B cell (primary cell): ENCODE results near the gene PDE11A.

Experiments
- EZH2 ChIP-seq: IDR thresholded peaks from 2 replicates; pipeline ENCODE4 v1.6.1; 2012; ENCODE audit warnings: borderline replicate concordance, low read depth, mild to moderate bottlenecking, moderate library complexity, low read length; ENCODE audit not compliant: insufficient read depth, poor library complexity, severe bottlenecking
- TF ChIP-seq, protein P1 (sequence below): fragments of 200-600 bp; IDR thresholded peaks from one replicate; pipeline ENCODE4 v1.8.0; 2022; ENCODE audit warnings: antibody characterized with exemption, mild to moderate bottlenecking

DNA sequence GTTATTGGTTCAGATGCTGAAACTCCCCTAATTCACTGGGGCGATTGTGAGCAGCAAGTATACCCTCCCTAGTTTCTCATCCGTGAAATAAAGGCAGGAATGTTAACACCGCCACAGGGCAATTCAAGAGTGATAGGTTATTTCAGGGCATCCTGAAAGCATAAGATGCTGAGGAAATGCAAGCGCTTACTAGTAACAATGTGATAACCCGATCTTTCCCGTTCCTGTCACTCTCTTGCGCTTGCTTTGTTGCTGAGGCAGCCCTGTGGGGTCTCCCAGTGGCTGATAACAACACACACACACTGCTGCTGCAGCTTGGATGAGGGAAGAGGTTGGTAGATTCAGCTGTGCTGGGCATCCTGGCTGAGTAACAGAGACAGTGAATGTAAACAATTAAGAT, 420.7 kb downstream of the PDE11A start:
- TF ChIP-seq, protein P1, sequence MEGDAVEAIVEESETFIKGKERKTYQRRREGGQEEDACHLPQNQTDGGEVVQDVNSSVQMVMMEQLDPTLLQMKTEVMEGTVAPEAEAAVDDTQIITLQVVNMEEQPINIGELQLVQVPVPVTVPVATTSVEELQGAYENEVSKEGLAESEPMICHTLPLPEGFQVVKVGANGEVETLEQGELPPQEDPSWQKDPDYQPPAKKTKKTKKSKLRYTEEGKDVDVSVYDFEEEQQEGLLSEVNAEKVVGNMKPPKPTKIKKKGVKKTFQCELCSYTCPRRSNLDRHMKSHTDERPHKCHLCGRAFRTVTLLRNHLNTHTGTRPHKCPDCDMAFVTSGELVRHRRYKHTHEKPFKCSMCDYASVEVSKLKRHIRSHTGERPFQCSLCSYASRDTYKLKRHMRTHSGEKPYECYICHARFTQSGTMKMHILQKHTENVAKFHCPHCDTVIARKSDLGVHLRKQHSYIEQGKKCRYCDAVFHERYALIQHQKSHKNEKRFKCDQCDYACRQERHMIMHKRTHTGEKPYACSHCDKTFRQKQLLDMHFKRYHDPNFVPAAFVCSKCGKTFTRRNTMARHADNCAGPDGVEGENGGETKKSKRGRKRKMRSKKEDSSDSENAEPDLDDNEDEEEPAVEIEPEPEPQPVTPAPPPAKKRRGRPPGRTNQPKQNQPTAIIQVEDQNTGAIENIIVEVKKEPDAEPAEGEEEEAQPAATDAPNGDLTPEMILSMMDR = no peak
- TF ChIP-seq EZH2 = no peak
